HK-2 (cell line): ENCODE results near the gene DNMT3A.
A peak's percentile ranks its signal among the peaks of the same experiment; 100 is the strongest.

Experiments used
- DNase-seq: peaks from one replicate; pipeline ENCODE4 v3.0.0-alpha.2; 2018; ENCODE audit not compliant: unreplicated experiment

The DNMT3A gene

DNA sequence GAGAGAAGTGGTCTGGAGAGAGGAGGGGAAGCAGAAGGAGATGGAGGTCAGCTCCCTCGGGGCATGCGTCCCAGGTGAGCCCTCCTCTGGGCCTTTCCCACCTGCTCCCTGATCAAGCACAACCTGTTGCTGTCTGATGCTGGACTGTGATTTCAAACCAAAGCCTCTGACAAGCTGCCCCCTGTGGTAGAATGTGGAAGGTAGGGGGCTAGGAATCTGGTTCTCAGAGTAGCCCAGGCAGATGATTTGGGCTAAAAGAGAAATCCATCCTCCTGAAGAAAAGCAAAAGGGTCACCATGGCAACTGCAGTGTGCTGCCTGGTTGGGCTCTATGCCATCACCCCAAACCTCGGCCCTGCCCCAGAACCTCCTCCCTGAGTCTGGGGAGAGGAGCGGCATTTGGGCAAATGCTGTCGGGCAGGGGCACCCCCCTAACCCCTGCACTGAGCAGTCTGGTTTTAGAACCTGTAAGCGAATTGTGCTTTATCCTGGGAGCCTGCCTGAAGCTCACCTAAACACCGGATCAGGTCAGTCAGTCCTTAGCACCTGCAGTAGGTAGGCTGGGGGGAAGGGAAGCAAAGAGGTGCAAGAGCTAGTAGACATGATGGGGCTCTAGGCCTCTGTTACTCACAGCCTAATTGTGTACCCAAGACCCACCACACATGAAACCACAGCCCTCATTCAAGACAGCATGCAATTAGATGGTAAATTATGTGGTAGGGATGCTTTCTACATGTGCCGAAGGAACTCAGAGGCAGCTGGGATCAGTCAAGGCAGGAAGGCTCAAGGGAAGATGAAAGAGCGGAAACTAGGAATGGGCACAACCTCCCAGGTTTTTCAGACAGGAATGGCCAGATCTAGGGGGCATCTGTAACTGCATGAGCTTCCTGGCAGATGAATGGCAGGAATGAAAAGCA lies 83.5 kb downstream of the DNMT3A start:
- no peak for DNase-seq

DNA sequence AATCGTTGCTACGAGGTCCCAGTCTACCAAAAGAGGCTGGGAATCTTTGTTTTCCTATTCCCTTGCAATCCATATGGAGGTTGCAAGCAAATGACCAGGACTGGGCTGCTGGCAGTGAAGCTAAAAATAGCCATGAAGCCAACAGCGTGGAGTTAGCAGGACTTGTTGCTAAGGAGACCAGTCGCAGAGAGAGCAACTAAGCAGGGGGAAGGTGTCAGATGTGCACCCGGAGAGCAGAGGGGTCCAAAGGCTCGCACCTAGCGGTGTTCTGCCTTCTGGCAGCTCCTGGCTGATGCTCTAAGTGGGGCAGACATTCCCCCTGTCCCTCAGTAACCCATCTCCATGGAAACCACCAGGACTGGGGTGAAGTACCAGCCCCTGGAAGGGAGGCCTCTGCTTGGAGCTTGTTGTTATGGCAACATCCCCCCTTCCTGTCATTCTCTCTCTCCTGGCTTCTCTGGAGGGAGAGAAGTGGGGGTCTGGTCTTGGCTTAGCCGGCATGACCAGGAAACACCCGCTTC lies 84.6 kb downstream of the DNMT3A start:
- DNase-seq = no peak

DNA sequence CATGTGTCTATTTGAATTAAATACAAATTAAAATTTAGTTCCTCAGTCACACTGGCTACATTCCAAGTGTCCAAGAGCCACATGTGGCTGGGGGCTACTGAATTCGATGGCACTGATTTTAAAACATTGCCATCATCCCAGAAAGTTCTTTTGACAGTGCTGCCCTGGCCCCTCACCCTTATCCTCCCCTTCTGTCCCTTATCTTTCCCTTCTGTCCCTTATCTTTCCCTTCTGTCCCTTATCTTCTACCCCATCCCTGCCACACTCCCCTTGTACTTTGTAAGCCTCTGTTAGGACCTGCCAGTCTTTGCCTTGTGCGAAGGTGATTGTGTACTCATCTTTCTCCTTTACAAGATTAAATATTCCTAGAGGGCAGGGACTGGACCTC lies 85.2 kb downstream of the DNMT3A start:
- no peak for DNase-seq

DNA sequence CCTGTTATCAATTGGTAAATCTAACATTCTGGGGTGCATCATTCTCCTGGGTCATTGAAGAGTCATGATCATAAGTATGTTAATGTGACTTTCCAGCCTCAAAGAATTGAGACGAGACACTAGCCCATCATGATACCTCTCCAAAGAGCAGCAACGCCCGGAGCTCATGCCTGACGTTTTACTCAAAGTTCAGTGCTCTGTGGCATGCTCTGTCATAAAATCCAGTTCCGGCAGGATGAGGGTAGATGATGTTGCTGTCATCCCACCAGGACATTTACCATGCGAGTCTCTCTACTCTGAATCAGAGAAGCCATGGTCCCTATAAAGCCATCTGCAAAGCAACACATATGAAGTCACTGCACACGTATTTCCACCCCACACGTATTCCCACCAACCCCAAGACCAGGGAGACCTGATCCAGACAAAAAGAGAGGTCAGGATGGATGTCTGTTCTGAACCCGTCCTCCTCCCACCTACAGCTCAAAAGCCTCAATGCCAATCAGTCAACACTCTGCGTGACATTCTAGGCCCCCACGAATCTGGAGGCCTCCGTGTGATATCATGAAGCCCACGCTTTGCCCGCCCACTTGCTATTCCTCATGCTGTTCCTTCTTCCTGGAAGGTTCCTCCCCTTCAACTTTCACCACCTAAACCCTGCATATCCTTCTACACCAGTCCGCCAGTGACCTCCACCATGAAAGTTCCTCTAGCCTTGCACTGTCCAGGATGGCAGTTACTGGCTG lies 85.8 kb downstream of the DNMT3A start:
- no peak for DNase-seq

DNA sequence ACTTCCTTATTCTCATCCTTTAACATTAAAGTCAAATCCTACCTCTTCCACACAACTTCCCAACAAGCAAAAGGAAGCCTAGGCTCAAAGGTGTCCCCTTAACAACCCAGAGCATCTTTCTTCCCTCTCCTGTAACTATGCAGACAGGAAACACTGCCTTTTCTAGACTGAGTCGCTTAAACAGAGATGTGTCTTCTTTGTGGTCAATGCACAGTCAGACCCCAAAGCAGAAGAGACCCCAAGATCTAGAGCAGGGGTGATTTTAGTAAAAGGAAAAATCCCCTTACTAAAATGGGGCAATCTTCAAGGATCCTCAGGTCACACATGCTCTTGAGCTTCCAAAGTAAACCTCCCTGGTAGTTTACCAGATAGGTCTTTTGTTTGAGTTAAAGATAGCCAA lies 86.8 kb downstream of the DNMT3A start:
- no peak for DNase-seq

DNA sequence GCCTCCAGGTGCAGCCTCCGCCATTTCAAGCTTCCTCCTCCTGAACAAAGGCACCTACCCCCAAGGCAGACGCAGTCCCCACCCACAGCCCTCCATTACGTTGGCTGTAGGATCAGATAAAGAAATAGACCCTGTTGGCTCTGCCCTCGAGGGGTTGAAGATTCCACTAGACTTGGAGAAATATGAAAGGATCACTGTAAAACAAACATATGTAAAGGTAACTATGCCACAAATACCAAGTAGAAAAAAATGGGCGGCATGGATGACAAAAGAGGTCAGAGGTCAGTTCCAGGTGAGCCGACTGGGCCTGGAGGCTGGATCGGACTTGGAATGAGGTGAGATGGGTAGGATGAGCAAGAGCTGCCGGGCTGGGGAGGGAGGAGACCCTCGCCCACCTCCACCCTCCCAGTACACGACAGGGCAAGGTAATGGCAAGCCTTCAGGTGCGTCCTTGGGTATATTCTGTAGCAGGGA lies 88.5 kb downstream of the DNMT3A start:
- no peak for DNase-seq

DNA sequence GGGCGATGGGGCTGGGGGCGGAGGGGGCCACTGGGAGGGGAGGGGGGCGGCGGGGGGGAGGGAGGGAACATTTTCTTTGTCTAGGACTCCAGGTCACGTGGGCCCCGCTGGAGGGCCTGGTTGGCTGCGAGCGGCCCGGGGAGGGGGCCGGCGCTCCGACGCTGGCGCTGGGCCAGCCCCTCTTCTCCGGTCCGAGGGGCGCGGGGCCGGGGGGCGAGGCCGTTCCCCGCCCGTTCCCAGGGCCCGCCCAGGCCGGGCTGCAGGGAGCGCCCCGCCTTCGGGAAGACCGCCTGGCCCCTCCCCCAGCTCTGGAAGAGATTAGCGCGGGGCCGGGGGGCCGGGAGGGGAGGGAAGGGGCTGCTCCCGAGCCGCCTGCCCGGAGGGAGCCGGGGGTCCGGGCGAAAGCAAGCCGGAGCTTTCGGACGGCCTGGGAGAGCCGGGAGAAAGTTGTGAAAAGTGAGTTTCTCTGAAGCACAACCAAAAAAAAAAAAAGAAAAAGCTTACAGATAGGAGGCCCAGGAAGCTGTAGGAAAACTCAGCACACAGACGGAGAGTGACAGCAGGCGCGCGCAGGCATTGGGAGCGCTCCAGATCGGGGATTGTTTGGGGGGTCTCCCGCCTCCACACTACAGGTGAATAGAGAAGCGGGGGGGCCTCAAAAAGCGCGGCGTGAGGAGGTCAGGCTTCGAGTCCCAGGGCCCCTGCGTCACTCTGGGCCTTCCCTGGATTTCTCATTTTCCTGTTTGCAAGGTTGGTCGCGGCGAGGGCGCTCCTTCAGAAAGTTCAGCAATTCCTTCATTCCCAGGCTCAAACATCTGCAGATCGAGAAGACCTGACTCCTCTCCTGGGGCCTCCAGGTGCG lies 89.2 kb downstream of the DNMT3A start:
- peak; percentile 50 for DNase-seq

DNA sequence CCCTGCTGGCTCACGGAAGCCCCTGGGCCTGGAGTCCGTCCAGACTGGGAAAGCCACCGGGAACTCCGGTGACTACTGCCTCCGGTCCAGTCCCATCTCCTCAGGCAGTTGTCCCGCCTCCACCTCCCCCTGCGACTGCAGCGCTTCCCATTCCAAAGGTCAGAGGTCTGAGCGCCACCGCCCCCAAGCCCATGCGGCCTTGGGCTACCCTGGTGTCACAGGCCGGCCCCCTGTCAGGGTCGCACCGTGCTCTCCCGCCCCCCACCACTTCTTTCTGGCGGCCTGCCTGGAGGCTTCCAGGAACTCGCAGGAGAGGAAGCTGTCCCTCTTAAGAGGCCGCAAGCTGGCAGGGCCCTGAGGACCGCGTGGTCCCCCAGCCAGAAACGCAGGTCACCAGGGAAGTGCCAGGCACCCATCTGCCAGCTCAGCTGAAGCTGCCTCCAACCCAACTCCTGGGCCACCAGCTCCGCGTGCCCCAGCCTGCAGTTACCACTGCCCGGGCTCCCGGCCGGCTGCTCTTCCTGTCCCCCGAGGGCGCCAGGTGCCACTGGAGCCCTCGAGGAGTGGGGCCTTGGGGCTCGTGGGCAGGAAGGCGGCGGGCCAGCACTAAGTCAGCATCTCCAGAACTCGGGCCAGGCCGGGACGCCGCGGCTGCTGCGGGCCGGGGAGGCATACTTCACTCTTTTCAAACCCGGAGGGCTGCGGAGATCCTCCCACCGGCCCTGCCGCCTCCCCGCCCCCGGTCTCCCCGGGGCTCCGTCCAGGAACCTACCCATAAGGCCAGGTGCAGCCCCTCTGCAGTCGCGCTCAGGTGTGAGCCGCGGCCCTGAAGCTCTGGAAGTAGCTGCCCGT lies 90.1 kb downstream of the DNMT3A start:
- DNase-seq = peak; percentile 52

DNA sequence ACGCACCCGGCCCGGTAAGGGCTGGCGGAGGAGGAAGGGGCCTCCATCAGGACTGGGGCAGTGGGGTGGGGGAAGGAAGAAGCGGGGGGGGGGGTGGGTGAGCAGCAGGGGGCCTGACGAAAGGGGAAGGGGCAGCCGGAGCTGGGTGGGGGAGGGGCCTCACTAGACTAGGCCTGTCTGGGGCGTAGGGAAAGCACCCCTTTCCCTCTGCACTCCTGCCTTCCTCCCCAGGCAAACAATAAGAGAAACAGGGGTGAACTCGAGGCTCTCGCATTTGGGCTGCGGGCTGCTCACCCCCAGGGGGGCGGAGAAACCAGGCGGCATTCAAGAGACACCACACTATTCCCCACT lies 90.7 kb downstream of the DNMT3A start:
- DNase-seq = no peak

DNA sequence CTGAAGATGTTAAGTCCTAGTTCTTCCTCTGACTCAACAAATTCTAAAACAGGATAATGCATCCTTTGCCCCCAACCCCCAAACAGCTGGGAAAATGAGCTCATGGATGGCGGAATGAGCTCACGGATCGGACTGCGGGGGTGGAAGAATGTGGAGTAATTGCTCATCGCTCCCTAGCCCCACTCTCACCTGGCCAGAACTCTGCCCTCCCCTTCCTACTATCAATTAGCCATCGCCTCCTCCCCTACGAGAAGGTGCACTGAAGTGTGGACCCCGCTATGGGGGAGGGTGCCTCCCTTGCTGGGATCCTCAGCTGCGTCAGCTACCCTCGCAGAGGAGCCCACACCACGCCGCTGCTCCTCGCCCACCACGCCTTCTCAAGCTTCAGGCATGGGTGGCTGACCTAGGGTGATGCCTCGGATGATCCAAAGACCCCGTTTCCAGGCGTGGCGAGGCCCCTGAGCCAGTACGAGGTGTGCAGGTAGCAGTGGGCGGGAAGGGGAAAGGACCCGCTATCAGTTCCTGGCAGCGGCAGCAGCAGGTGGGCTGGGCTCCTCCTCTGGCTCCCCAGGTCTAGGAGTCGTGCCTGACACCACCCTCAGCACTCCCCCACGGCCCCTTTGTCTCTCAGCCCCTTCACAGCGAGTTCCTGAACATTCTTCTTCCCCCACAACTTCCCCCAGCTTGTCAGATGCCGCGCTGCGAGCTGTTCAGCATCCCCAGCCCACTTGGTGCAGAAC lies 91.2 kb downstream of the DNMT3A start:
- DNase-seq = peak; percentile 13

DNA sequence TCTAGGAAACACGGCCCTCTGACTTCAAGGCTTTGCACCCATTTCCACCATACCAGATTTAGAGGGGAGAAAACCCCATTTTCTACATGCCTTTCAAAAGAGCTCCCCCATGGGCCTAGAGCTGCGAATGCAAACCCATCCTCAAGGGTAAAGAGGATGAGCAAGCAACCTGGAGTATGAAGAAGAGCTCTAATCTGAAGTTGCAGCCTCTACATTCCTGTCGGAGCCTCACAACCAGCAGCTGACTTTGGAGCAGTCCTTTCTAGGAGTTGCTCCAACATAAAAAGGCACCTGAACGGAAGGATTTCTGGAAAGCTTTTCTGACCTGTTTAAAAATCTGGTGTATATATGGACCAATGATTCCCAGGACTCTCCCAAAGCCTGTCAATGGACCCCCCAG lies 91.9 kb downstream of the DNMT3A start:
- DNase-seq = no peak

DNA sequence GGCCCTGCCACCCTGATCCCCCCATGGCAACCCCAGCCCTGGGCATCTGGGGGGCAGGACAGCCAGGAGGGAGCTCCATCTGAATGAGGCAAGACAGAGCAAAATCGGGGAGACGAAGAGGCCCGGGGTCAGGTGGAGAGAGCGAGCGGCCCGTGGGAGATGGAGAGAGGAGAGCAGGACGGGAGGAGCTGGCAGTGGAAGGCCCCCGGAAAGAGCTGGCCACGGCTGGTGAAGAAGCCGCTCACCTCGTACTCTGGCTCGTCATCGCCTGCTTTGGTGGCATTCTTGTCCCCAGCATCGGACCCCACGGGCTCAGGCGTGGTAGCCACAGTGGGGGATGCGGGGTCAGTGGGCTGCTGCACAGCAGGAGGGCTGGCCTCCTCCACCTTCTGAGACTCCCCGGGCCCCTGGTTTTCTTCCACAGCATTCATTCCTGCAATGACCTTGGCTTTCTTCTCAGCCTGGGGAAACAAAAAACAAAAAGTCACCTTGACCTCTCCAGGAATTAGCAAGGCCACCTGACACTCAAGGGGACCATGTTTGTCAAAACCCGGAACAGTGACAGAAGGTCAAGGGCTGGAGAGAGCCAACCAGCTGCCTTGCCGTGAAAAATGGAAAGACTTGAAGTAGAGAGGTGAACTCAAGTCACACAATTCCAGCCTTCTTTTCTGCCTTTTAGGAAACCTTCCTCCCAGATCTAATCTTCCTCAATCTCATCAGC lies 93.8 kb downstream of the DNMT3A start:
- DNase-seq = no peak

DNA sequence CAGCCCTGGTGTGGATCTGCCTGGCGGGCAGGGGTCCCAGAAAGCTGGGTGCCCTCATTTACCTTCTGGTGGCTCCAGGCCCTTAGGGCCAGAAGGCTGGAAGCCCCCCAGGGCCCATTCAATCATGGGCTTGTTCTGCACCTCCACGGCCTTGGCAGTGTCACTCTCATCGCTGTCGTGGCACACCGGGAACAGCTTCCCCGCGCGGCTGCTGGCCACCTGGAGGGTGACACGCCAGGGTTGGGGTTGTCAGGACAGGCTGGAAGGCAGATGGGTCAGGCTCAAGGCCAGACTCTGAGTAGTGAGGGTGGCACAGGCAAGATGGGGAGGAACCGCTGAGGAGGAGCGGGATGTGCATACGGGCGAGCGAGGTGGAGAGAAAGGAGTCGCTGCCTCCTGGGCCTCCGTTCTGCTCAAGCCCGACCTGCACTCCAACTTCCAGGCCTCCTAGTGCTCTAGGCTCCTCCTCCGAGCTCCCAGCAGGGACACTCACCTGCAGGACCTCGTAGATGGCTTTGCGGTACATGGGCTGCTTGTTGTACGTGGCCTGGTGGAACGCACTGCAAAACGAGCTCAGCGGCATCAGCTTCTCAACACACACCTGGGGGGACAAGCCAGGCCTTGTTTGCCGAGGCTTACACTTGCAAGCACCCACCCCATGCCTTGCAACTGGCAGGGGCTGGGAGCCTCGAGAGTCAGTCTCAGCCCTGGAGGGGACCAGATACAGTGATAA lies 95.0 kb downstream of the DNMT3A start:
- DNase-seq = no peak

DNA sequence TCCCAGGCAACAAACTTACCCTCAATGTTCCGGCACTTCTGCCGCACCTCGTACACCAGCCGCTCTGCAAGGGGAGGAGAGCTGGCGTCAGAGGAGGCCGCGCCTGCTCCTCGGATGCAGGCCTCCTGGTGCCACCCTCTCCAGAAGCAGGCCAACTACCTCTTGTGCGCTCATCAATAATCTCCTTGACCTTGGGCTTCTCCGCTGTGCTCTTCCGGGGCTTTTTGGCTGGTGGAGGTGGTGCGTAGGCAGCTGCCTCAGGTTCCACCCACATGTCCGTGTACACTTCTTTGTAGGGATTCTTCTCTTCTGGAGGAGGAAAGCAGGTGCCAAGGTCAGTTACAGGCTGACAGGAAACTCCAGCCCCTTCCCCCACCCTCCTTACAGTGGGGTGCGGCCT lies 95.7 kb downstream of the DNMT3A start:
- no peak for DNase-seq

DNA sequence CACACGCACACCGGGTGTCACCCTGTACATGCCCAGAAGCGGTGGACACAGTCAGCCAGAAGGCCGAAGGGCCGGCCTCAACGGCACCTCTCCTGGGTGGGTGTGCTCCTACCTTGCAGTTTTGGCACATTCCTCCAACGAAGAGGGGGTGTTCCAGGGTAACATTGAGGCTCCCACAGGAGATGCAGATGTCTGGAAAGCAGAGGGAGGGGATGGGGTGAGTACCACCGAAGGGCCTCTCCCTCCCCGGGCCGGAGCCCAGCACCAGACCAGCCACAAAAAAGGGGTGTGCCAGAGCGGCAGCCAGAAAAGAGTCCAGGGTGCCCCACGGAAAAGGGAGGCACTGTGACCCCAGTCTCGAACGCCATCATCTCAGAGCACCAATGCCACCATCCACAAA lies 96.6 kb downstream of the DNMT3A start:
- DNase-seq = no peak

DNA sequence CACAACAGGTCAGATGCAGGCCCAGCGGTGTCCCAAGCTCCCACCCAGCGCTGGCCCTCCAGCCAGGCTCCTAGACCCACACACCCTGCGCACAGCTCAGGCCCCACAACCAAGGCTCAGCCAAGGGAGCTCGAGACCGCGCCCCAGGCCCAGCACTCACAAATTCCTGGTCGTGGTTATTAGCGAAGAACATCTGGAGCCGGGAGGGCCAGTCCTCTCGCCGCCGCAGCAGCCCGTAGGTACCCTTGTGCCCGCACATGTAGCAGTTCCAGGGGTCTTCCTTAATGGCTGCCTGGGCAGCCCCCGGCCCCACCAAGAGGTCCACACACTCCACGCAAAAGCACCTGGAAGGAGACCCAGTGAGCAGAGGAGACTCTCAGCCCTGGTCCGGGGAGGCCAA lies 97.7 kb downstream of the DNMT3A start:
- no peak for DNase-seq

DNA sequence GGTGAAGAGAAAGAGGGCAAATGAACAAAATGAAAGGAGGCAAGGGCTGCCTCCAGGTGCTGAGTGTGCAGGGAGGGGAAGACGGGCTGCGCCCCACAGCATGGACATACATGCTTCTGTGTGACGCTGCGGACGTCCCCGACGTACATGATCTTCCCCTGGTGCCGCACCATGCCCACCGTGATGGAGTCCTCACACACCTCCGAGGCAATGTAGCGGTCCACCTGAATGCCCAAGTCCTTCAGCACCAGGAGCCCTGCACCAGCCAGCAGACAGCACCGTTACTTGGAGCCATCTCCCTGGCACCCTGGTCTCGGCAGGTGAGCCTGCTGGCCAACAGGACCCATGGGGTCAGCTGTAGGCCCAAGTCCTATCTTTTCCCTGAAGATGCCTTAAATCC lies 100.3 kb downstream of the DNMT3A start:
- DNase-seq = no peak

DNA sequence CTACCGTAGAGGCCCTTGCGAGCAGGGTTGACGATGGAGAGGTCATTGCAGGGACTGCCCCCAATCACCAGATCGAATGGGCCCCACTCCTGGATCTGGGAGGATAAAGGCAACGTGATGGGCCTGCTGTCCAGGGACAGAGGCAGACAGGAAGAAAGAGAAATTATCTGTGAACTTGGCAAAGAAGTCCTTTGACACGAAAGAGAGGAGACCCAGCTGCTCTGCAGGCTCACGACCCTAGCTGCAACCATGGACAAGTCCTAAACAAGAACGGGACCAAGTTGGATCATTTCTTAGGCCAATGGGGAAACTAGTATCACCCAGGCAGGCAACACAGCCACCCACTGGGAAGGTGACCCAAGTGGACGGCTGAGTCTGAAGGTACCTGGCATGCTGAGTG lies 101.1 kb downstream of the DNMT3A start:
- DNase-seq = no peak

DNA sequence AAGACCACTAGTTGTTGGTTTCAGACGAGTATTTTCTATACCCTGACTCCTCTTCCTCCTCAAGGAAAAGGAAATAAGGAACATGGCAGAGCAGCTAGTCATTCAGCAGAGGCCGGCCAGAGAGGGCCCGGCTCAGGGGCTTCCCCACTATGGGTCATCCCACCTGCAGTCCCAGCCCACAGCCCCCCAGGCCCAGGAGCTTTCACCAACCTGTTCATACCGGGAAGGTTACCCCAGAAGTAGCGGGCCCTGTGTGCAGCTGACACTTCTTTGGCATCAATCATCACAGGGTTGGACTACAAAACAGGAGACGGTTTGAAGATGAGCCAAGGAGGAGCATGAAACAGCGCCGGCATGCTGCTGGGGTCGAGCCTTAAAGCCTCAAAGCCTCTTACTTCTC lies 102.8 kb downstream of the DNMT3A start:
- DNase-seq = no peak
